Prostate gland (tissue), 2 donors: Measurements from ENCODE around the gene HNRNPUL2.

Experiments used
- CTCF ChIP-seq, 4 experiments: fragments of 200-600 bp in 2 of 4; fragments of 450-650 bp in 2 of 4; sonication (generic) in 2 of 4; IDR thresholded peaks; 1 replicate in 3 of 4; 2 replicates in 1 of 4; pipeline ENCODE4 v1.5.1; 2016 to 2019; ENCODE audit warnings: antibody characterized with exemption in 4 of 4, mild to moderate bottlenecking in 2 of 4, moderate library complexity in 2 of 4
- POLR2A ChIP-seq: fragments of 450-650 bp; IDR thresholded peaks from one replicate; pipeline ENCODE4 v1.6.1; 2016; ENCODE audit warnings: antibody characterized with exemption, mild to moderate bottlenecking
- POLR2AphosphoS5 ChIP-seq: sonication (generic); formaldehyde crosslinking; IDR thresholded peaks from one replicate; pipeline ENCODE4 v1.6.1; 2017; ENCODE audit warnings: antibody characterized with exemption

GRCh38 chr11:62774407-62774806 lies 47.1 kb upstream of the HNRNPUL2 start:
- TF ChIP-seq CTCF (IDR thresholded peaks at IDR 0.05) (no peak), POLR2AphosphoS5 (no peak), POLR2A (no peak)
